Cardiac ventricle fibroblast (primary cell): ENCODE data around the gene ZFP92. TPM values are rescaled to one million over a fixed set of nuclear protein-coding genes. Genes with fewer than 3 reads are reported as not detected.

Experiments used
- total RNA-seq: library from RNA; depleted of rRNA; stranded (reverse); fragments of >200 nt; gene quantifications from 2 replicates; pipeline ENCODE4 v1.2.3, GENCODE V29; 2015

Gene ZFP92
- 0.06 TPM in 1 of 2 replicates, not detected in the other for total RNA-seq

GRCh38 chrX:153411255-153411987, at the start of gene ZFP92:
Gene ZFP92 (plus strand): TSS chrX:153411472. CDS start chrX:153418323, 6,851 bp downstream.

GRCh38 chrX:153401133-153401764, 10.0 kb upstream of the ZFP92 start, which contains the start of gene PNMA6E:
Gene PNMA6E (minus strand): TSS chrX:153401350. CDS start chrX:153398849, 2,501 bp downstream.

GRCh38 chrX:153445856-153446635, 34.8 kb downstream of the ZFP92 start, which contains the start of gene TREX2:
Gene TREX2 (minus strand): TSS chrX:153446056. CDS start chrX:153445430, 626 bp downstream.

Other genes with a start within 250 kb of the ZFP92 start
- gene MAGEA1, start 232.2 kb upstream of the ZFP92 start, total RNA-seq: not detected in 2 replicates
- gene PNMA6F, start 89.7 kb upstream of the ZFP92 start, total RNA-seq: not detected in 2 replicates
- 10.2 and 13.5 TPM in 2 replicates for gene ZNF275, start 77.3 kb upstream of the ZFP92 start, total RNA-seq
- gene PNMA6E, start 10.1 kb upstream of the ZFP92 start, total RNA-seq: not detected in 2 replicates
- 1.1 and 5.5 TPM in 2 replicates for gene TREX2, start 34.6 kb downstream of the ZFP92 start, total RNA-seq
- gene HAUS7, start 59.1 kb downstream of the ZFP92 start, total RNA-seq: 15.6 and 16.8 TPM in 2 replicates
- 318 and 356 TPM in 2 replicates for gene BGN, start 83.5 kb downstream of the ZFP92 start, total RNA-seq
- gene ATP2B3, start 106.2 kb downstream of the ZFP92 start, total RNA-seq: not detected in 2 replicates
- gene CCNQ, start 187.7 kb downstream of the ZFP92 start, total RNA-seq: 14.9 and 22.7 TPM in 2 replicates
- 0.12 TPM in 1 of 2 replicates, not detected in the other for gene DUSP9, start 235.7 kb downstream of the ZFP92 start, total RNA-seq